D721Med (cell line): ENCODE results near the gene UBALD1.

Source experiments
- DNase-seq: peaks from one replicate; pipeline ENCODE4 v3.0.0; 2011; ENCODE audit warnings: low spot score; ENCODE audit not compliant: insufficient read length
- FAIRE-seq: peaks from 2 replicates; lab custom pipeline; 2011; peaks lifted over from hg19 to GRCh38; lab: Jason Lieb, UNC
- CTCF ChIP-seq: IDR thresholded peaks from 2 replicates; pipeline ENCODE4 v1.5.1; 2012; ENCODE audit warnings: mild to moderate bottlenecking, control low read depth; ENCODE audit not compliant: insufficient read depth; ENCODE audit errors: missing control alignments

UBALD1 gene

DNA sequence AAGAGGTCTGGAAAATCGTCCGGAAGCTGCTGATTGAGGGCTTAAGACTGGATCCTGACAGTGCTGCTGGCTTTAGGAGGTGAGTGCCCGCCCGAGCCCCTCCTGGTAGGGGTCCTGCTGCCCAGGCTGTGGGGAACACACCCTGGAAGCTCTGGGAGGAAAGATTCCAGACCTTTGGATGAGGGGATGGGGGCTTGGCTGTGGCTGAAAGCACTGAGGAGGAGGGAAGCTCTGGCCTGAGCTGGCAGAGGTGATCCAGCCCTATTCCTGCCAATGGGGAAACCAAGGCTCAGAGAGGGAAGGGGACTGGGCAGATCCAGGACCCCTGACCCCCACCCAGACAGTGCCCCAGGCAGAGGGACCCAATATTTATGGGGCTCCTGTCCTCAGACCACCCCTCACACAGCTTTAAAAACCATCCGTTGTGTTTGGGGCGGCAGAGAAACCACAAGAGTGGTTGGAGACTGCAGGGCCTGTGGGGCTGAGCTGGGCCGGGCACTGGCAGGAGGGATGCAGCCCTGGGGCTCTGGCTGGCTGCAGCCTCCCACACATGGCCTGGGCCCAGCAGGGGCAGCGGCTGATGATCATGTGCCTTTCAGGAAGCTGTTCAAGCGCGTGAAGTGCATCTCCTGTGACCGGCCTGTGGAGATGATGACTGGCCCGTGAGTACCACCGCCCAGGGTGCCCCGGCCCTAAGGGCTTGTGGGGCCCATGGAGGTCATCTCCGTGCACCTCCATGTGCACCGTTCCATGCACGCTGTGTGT lies 22.8 kb downstream of the UBALD1 start:
- no peak for FAIRE-seq
- peak; percentile 17 for DNase-seq
- no peak for TF ChIP-seq CTCF

DNA sequence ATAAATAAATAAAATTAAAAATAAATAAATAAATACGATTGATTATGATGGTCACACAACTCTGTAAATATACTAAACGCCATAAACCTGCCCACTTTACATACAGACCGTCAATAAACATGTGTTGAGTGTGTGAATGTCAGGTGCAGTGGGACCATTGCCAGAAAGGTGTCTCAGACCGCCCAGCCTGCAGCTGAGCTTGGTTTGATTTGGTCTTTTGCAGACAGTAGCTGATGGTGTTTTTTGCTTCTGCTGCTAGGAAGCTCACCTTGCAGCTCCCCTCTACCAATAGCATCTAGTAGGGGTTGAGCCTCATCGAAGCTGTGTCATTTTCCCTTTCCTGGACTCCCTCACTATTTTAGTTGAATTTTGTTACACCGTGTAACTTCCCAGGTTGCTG lies 23.5 kb downstream of the UBALD1 start:
- no peak for FAIRE-seq
- TF ChIP-seq CTCF, result no peak
- DNase-seq, result no peak

DNA sequence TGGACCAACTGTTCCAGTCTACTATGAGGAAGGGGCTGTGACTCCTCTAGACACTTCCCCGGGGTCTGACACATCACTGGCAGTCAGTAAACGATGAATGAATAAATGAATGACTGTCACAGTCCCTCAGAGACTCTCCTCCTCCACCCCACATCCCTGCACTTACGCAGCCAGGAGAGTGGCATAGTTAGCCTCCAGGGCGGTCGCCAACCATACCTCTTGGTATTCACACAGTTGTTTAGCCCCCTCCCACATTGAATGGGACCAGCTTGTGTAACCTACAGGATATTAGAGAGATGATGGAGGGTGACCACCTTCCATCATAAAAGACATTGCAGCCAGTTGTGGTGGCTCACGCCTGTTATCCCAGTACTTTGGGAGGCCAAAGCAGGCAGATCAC lies 25.7 kb downstream of the UBALD1 start:
- DNase-seq (no peak), FAIRE-seq (no peak)
- no peak for TF ChIP-seq CTCF

GRCh38 chr16:4588386-4588785 lies 26.3 kb downstream of the UBALD1 start:
- DNase-seq (no peak), FAIRE-seq (no peak)
- TF ChIP-seq CTCF, result no peak

DNA sequence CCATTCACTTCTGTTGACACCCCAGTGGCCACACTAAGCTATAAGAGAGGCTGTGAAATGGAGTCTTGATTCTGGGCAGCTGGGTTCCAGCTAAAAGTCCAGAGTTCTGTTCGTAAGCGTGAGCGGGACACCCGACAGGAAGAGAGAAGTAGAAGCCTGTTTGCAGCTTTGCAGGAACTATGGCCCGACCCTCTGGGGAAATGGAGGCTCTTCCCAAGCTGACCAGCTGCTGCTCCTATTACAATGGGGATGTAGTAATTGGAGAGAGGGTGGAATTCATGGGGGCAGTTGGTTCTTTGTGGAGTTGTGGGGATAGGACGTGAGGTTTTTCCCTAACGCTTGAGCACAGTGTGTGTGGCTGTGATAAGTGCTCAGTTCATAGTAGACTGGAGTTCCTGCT lies 28.4 kb downstream of the UBALD1 start:
- TF ChIP-seq CTCF, result no peak
- no peak for DNase-seq

GRCh38 chr16:4583906-4584305 lies 30.8 kb downstream of the UBALD1 start:
- FAIRE-seq (no peak), DNase-seq (no peak)
- no peak for TF ChIP-seq CTCF

More for the DNA sequence above, 28.4 kb downstream of the UBALD1 start:
- FAIRE-seq, result no peak

DNA sequence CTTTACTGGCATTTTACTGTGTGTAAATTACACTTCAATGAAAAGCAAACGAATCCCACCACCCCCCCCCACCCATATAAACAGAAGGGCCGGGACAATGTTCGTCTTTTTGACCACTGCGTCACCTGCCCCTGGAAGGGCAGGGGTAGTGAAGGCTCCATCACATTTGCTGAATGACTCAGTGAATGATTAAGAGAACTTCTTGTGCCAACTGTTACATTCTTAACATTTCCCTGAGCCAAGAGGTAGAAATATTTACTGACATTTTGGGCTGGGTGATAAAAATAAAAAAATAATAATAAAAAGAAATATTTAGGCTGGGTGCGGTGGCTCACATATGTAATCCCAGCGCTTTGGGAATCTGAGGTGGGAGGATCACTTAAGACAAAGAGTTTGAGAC lies 34.4 kb downstream of the UBALD1 start:
- TF ChIP-seq CTCF, result no peak
- DNase-seq (no peak), FAIRE-seq (no peak)
